Stimulated activated CD4-positive, alpha-beta T cell treated with anti-CD3 and anti-CD28 coated beads, TNF-alpha, amount 100 ng/mL, for 1 hour (primary cell): Measurements from ENCODE around the gene BMI1.
A peak's percentile ranks its signal among the peaks of the same experiment; 100 is the strongest.

Experiments
- DNase-seq, 3 donors: peaks; one replicate each; pipeline ENCODE4 v3.0.0-alpha.2; 2020; ENCODE audit warnings: low read depth in 3 of 3, low spot score in 1 of 3

The BMI1 gene

GRCh38 chr10:22319547-22319979 is 1.3 kb upstream of the BMI1 start:
- no peak for DNase-seq

- DNase-seq, result no peak
Observed at GRCh38 chr10:22319980-22320558, 830 bp upstream of the BMI1 start.

GRCh38 chr10:22321156-22321923 is 441 bp downstream of the BMI1 start:
- DNase-seq, result peak in 2 of 3 donors; percentile 44 to 58

- DNase-seq, result no peak
Observed at GRCh38 chr10:22321924-22322640, 1.2 kb downstream of the BMI1 start.

- DNase-seq, result no peak
Observed at GRCh38 chr10:22322641-22323160, 1.8 kb downstream of the BMI1 start.

GRCh38 chr10:22323538-22324305 is 2.8 kb downstream of the BMI1 start:
- no peak for DNase-seq

- DNase-seq, result no peak
Observed at GRCh38 chr10:22324413-22324812, 3.5 kb downstream of the BMI1 start.

GRCh38 chr10:22324893-22325271 is 4.0 kb downstream of the BMI1 start:
- no peak for DNase-seq

- peak; percentile 44 to 56 (median 52) for DNase-seq
Observed at GRCh38 chr10:22325272-22326144, 4.6 kb downstream of the BMI1 start.

GRCh38 chr10:22326145-22326702 is 5.3 kb downstream of the BMI1 start:
- DNase-seq, result no peak

GRCh38 chr10:22329150-22329549 is 8.3 kb downstream of the BMI1 start:
- DNase-seq, result no peak

- DNase-seq, result no peak
Observed at GRCh38 chr10:22332116-22332692, 11.3 kb downstream of the BMI1 start.

GRCh38 chr10:22333167-22333974 is 12.5 kb downstream of the BMI1 start:
- no peak for DNase-seq

GRCh38 chr10:22333975-22334282 is 13.0 kb downstream of the BMI1 start:
- DNase-seq, result no peak

GRCh38 chr10:22334414-22335172 is 13.7 kb downstream of the BMI1 start:
- no peak for DNase-seq

GRCh38 chr10:22335173-22335933 is 14.5 kb downstream of the BMI1 start:
- DNase-seq, result peak in 1 of 3 donors; percentile 43

GRCh38 chr10:22338185-22338900 is 17.4 kb downstream of the BMI1 start:
- no peak for DNase-seq
